ENCODE results near the gene LRRTM4. TPM values are rescaled to one million over a fixed set of nuclear protein-coding genes. Genes with fewer than 3 reads are reported as not detected.

The LRRTM4 gene
- under 1 TPM in 2 of 6 donors, not detected in 4; 0.29 to 0.61 TPM for total RNA-seq

DNA sequence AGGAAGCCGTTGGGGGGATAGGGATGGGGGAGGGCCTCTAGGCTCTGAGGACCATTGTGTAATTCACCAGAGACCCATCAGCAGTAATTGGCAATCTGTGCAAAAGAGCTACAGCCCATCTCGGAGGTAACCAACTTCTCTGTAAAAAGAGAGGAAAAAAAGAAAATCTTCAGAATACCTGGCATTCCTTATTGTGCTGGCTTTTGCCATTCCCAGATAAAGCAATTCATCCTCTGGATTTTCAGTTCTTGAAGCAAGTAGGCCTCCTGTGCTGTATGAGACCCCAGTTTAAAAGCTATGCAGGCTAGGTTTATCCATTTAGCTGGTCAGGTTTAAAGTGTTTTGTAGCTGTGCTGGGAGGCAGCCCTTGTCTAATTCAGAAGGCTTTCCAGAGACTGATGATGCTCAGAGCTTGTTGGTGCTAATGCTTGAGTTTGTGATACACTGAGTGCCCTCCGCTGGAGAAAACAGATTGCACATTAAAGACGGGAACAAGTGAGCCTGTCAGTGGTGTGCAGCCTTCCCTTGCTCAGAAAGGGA, at the start of gene LRRTM4:
LRRTM4 (minus strand) TSS at position 446 of the 540 bp plus-strand sequence.
- Histone ChIP-seq H3K36me3 (no peaks in the 10 kb centered on the region), H3K4me3 (no peak within 1 kb of the TSS), H3K9me3 (no peaks in the 10 kb centered on the region), H3K27me3 (no peaks in the 10 kb centered on the region), H3K4me1 (no peaks in the 10 kb centered on the region), H3K27ac (no peak within 1 kb of the TSS)
- 9 to 20% methylated on average over 4 of the region's 4 CpGs for WGBS, 2 donors
- ATAC-seq (ENCODE audit: low FRiP score in 2 of 2): no peak
- TF ChIP-seq POLR2AphosphoS5 (IDR thresholded peaks at IDR 0.05) (no peak), EP300 (IDR thresholded peaks at IDR 0.05) (no peak), CTCF (IDR thresholded peaks at IDR 0.05) (no peak), POLR2A (IDR thresholded peaks at IDR 0.05) (no peak)
- no peak for DNase-seq

DNA sequence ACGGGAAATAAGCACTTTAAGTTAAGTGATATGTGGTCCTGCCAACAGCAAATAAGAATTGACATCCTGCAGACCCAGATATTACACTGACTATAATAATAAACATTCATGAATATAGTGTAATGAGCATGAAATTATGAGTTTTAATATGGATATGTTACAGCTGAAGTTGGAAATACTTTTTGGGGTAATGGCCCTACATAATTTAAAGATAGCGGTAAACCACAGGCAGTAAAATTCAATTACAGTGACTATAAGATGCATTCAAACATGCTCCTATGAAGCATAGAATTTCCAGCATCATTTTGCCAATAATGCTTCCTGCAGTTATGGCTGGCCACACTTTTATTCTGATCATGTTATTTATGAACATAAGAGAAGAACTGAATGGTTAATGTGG, 49.4 kb upstream of the LRRTM4 start:
- no peak overlapping the region for H3K27ac ChIP-seq
- H3K4me3 ChIP-seq: no peak overlapping the region
- ATAC-seq (ENCODE audit: low FRiP score in 2 of 2): no peak
- H3K36me3 ChIP-seq: no peaks in the 10 kb centered on the region
- TF ChIP-seq POLR2AphosphoS5 (IDR thresholded peaks at IDR 0.05): no peak
- no peak for TF ChIP-seq POLR2A (IDR thresholded peaks at IDR 0.05)
- no peak for TF ChIP-seq EP300 (IDR thresholded peaks at IDR 0.05)
- TF ChIP-seq CTCF (IDR thresholded peaks at IDR 0.05): no peak
- H3K4me1 ChIP-seq: no peaks in the 10 kb centered on the region
- H3K9me3 ChIP-seq: no peaks in the 10 kb centered on the region
- WGBS, 2 donors: 74 to 80% methylated on average over 2 of the region's 2 CpGs
- no peaks in the 10 kb centered on the region for H3K27me3 ChIP-seq
- no peak for DNase-seq

- H3K4me3 ChIP-seq: no peak overlapping the region
- no peaks in the 10 kb centered on the region for H3K27me3 ChIP-seq
- DNase-seq (no peak), ATAC-seq (ENCODE audit: low FRiP score in 2 of 2) (no peak)
- no peak overlapping the region for H3K27ac ChIP-seq
- TF ChIP-seq POLR2A (IDR thresholded peaks at IDR 0.05) (no peak), EP300 (IDR thresholded peaks at IDR 0.05) (no peak), POLR2AphosphoS5 (IDR thresholded peaks at IDR 0.05) (no peak), CTCF (IDR thresholded peaks at IDR 0.05) (no peak)
- H3K9me3 ChIP-seq: no peaks in the 10 kb centered on the region
- no peaks in the 10 kb centered on the region for H3K4me1 ChIP-seq
- H3K36me3 ChIP-seq: no peaks in the 10 kb centered on the region
- WGBS, 2 donors: 46 to 55% methylated on average over 2 of the region's 2 CpGs
These were observed 45.5 kb upstream of the LRRTM4 start for GRCh38 chr2:77567723-77568122.

- H3K4me3 ChIP-seq: no peak overlapping the region
- no peaks in the 10 kb centered on the region for H3K27me3 ChIP-seq
- DNase-seq: no peak
- no peak for ATAC-seq (ENCODE audit: low FRiP score in 2 of 2)
- 59 to 70% methylated on average over 3 of the region's 3 CpGs for WGBS, 2 donors
- H3K4me1 ChIP-seq: no peaks in the 10 kb centered on the region
- H3K36me3 ChIP-seq: no peaks in the 10 kb centered on the region
- no peak overlapping the region for H3K27ac ChIP-seq
- no peak for TF ChIP-seq CTCF (IDR thresholded peaks at IDR 0.05)
- TF ChIP-seq POLR2A (IDR thresholded peaks at IDR 0.05): no peak
- no peak for TF ChIP-seq POLR2AphosphoS5 (IDR thresholded peaks at IDR 0.05)
- TF ChIP-seq EP300 (IDR thresholded peaks at IDR 0.05): no peak
- H3K9me3 ChIP-seq: no peaks in the 10 kb centered on the region
These were observed 44.4 kb upstream of the LRRTM4 start for GRCh38 chr2:77566582-77566981.

- Histone ChIP-seq H3K36me3 (no peaks in the 10 kb centered on the region), H3K4me1 (no peaks in the 10 kb centered on the region), H3K4me3 (no peak overlapping the region), H3K27ac (no peak overlapping the region), H3K27me3 (no peaks in the 10 kb centered on the region), H3K9me3 (no peaks in the 10 kb centered on the region)
- 30 to 42% methylated on average over 1 of the region's 1 CpG for WGBS, 2 donors
- DNase-seq: no peak
- TF ChIP-seq POLR2AphosphoS5 (IDR thresholded peaks at IDR 0.05) (no peak), CTCF (IDR thresholded peaks at IDR 0.05) (no peak), EP300 (IDR thresholded peaks at IDR 0.05) (no peak), POLR2A (IDR thresholded peaks at IDR 0.05) (no peak)
- no peak for ATAC-seq (ENCODE audit: low FRiP score in 2 of 2)
These were observed 44.0 kb upstream of the LRRTM4 start for GRCh38 chr2:77566131-77566530.

Data from upper lobe of left lung (tissue), 6 donors.